Measurements from ENCODE around the gene BCL2L2. TPM values are rescaled to one million over a fixed set of nuclear protein-coding genes. Genes with fewer than 3 reads are reported as not detected.

The BCL2L2 gene
- total RNA-seq, 1 donor = 18.5 TPM

- no peak overlapping the region for H3K4me3 ChIP-seq (ENCODE audit: low read depth, low read length)
These were observed 11.7 kb upstream of the BCL2L2 start for GRCh38 chr14:23294734-23295561.

GRCh38 chr14:23296012-23296777 is 10.4 kb upstream of the BCL2L2 start:
- no peak for TF ChIP-seq CTCF (IDR thresholded peaks at IDR 0.05; ENCODE audit: insufficient read depth, low read length)
- no peak overlapping the region for H3K4me3 ChIP-seq (ENCODE audit: low read depth, low read length)
- no peak for DNase-seq (ENCODE audit: low read depth)

More at GRCh38 chr14:23294734-23295561, 11.7 kb upstream of the BCL2L2 start:
- peak; percentile 55 for DNase-seq (ENCODE audit: low read depth)
- peak; percentile 89 for TF ChIP-seq CTCF (IDR thresholded peaks at IDR 0.05; ENCODE audit: insufficient read depth, low read length)

- DNase-seq (ENCODE audit: low read depth) = no peak
- TF ChIP-seq CTCF (IDR thresholded peaks at IDR 0.05; ENCODE audit: insufficient read depth, low read length) = no peak
- H3K4me3 ChIP-seq (ENCODE audit: low read depth, low read length) = no peak overlapping the region
These were observed 9.5 kb upstream of the BCL2L2 start for GRCh38 chr14:23297096-23297495.

- no peak for TF ChIP-seq CTCF (IDR thresholded peaks at IDR 0.05; ENCODE audit: insufficient read depth, low read length)
These were observed 8.9 kb upstream of the BCL2L2 start for GRCh38 chr14:23297611-23298277.

GRCh38 chr14:23299211-23299957 is 7.2 kb upstream of the BCL2L2 start:
- peak; percentile 84 for DNase-seq (ENCODE audit: low read depth)
- peak; percentile 44 for TF ChIP-seq CTCF (IDR thresholded peaks at IDR 0.05; ENCODE audit: insufficient read depth, low read length)
- H3K4me3 ChIP-seq (ENCODE audit: low read depth, low read length) = no peak overlapping the region

More at GRCh38 chr14:23297611-23298277, 8.9 kb upstream of the BCL2L2 start:
- no peak overlapping the region for H3K4me3 ChIP-seq (ENCODE audit: low read depth, low read length)
- no peak for DNase-seq (ENCODE audit: low read depth)

Measured in fibroblast of the aortic adventitia (primary cell).